HEK293T (cell line): ENCODE results near the gene GRIK4.

Experiments
- ARNT ChIP-seq: fragments of 450-650 bp; IDR thresholded peaks from 2 replicates; pipeline ENCODE4 v1.6.1; 2017; ENCODE audit warnings: mild to moderate bottlenecking
- BHLHE40 ChIP-seq: fragments of 450-650 bp; IDR thresholded peaks from 2 replicates; pipeline ENCODE4 v1.6.1; 2016; ENCODE audit warnings: mild to moderate bottlenecking, moderate library complexity, borderline replicate concordance
- ELF4 ChIP-seq: fragments of 450-650 bp; IDR thresholded peaks from 2 replicates; pipeline ENCODE4 v1.6.1; 2017; ENCODE audit warnings: antibody characterized with exemption
- FOXM1 ChIP-seq: fragments of 450-650 bp; IDR thresholded peaks from 2 replicates; pipeline ENCODE4 v1.6.1; 2017; ENCODE audit warnings: mild to moderate bottlenecking, borderline replicate concordance
- HDGF ChIP-seq: fragments of 450-650 bp; IDR thresholded peaks from 2 replicates; pipeline ENCODE4 v1.6.1; 2017; ENCODE audit warnings: antibody characterized with exemption, borderline replicate concordance
- L3MBTL2 ChIP-seq: fragments of 450-650 bp; conservative IDR thresholded peaks from 2 replicates; pipeline ENCODE4 v1.6.1; 2016; ENCODE audit warnings: mild to moderate bottlenecking
- SP1 ChIP-seq: fragments of 450-650 bp; IDR thresholded peaks from 2 replicates; pipeline ENCODE4 v1.6.1; 2017
- SUZ12 ChIP-seq: fragments of 450-650 bp; IDR thresholded peaks from 2 replicates; pipeline ENCODE4 v1.6.1; 2016; ENCODE audit warnings: mild to moderate bottlenecking
- ZNF384 ChIP-seq: fragments of 450-650 bp; IDR thresholded peaks from 2 replicates; pipeline ENCODE4 v1.6.1; 2016

GRCh38 chr11:120918257-120918656 is 406.7 kb downstream of the GRIK4 start:
- no peak for TF ChIP-seq HDGF
- no peak for TF ChIP-seq ZNF384
- TF ChIP-seq SUZ12 = no peak
- TF ChIP-seq ARNT = no peak
- TF ChIP-seq BHLHE40 = no peak
- TF ChIP-seq L3MBTL2 = no peak
- TF ChIP-seq ELF4 = no peak
- TF ChIP-seq SP1 = no peak
- no peak for TF ChIP-seq FOXM1
